CD4-positive, CD25-positive, alpha-beta regulatory T cell (primary cell): ENCODE measurements around the gene THBS1. TPM values are rescaled to one million over a fixed set of nuclear protein-coding genes. Genes with fewer than 3 reads are reported as not detected.
A peak's percentile ranks its signal among the peaks of the same experiment; 100 is the strongest.

Experiments used
- ATAC-seq, 2 donors: fragments of 150-1000 bp; cut with Tn5 transposase; one replicate each; pipeline ENCODE4 v1.10.0; 2021; ENCODE audit warnings: low read depth in 2 of 2, moderate number of reproducible peaks in 2 of 2, moderate library complexity in 1 of 2
- DNase-seq, 3 donors: peaks; one replicate each; pipeline versions ENCODE4 v3.0.0 to v3.0.0-alpha.2; 2012 to 2022; ENCODE audit warnings: mixed read lengths in 1 of 3
- H3K27ac ChIP-seq: one replicate; pipeline ENCODE4 v1.7.0; 2013; ENCODE audit warnings: mild to moderate bottlenecking, low read length; ENCODE audit not compliant: insufficient read depth, poor library complexity, severe bottlenecking
- H3K27me3 ChIP-seq: one replicate; pipeline ENCODE4 v1.7.0; 2013; ENCODE audit warnings: low read length; ENCODE audit not compliant: control insufficient read depth, insufficient read depth
- H3K36me3 ChIP-seq: one replicate; pipeline ENCODE4 v1.7.0; 2013; ENCODE audit warnings: mild to moderate bottlenecking, low read length, moderate library complexity; ENCODE audit not compliant: control insufficient read depth, insufficient read depth
- H3K4me1 ChIP-seq: 2 replicates; pipeline ENCODE4 v1.7.0; 2013; ENCODE audit warnings: mild to moderate bottlenecking, low read length; ENCODE audit not compliant: insufficient read depth, control insufficient read depth, poor library complexity, severe bottlenecking
- H3K4me3 ChIP-seq: one replicate; pipeline ENCODE4 v1.7.0; 2013; ENCODE audit warnings: low read depth, mild to moderate bottlenecking, low read length, moderate library complexity
- H3K9me3 ChIP-seq, 2 experiments: 1 replicate in 1 of 2; 2 replicates in 1 of 2; pipeline ENCODE4 v1.7.0; 2013; ENCODE audit warnings: low read length in 2 of 2, mild to moderate bottlenecking in 1 of 2, moderate library complexity in 1 of 2; ENCODE audit not compliant: control insufficient read depth in 2 of 2
- H3K27ac Mint-ChIP-seq, 3 donors: one replicate each; pipeline ENCODE4 v1.8.0; 2020 to 2022; ENCODE audit warnings: mild to moderate bottlenecking in 3 of 3, mixed read lengths in 3 of 3, moderate library complexity in 2 of 3
- H3K27me3 Mint-ChIP-seq: one replicate; pipeline ENCODE4 v1.8.0; 2022; ENCODE audit warnings: mild to moderate bottlenecking, mixed read lengths
- H3K36me3 Mint-ChIP-seq: one replicate; pipeline ENCODE4 v1.8.0; 2020; ENCODE audit warnings: mixed read lengths
- H3K4me1 Mint-ChIP-seq, 4 donors: one replicate each; pipeline ENCODE4 v1.8.0; 2020 to 2022; ENCODE audit warnings: mixed read lengths in 4 of 4, mild to moderate bottlenecking in 1 of 4
- H3K4me3 Mint-ChIP-seq, 4 donors: one replicate each; pipeline ENCODE4 v1.8.0; 2020 to 2022; ENCODE audit warnings: mild to moderate bottlenecking in 4 of 4, mixed read lengths in 4 of 4, moderate library complexity in 3 of 4
- H3K9me3 Mint-ChIP-seq, 7 donors: one replicate each; pipeline ENCODE4 v1.8.0; 2020 to 2022; ENCODE audit warnings: mixed read lengths in 7 of 7, mild to moderate bottlenecking in 3 of 7, moderate library complexity in 2 of 7
- polyA plus RNA-seq, 4 donors: library from polyadenylated mRNA; unstranded; fragments of 300-500 nt; fragmentation: Illumina TruSeq; gene quantifications; one replicate each; pipeline ENCODE4 v1.2.3, GENCODE V29; 2021
- total RNA-seq: library from RNA; stranded (reverse); gene quantifications from one replicate; pipeline ENCODE4 v1.2.3, GENCODE V29; 2022

Gene THBS1
- total and polyA plus RNA-seq, 5 donors from 2014 or later: 0.02 to 9.2 (median 0.05) TPM; not detected in 2

DNA sequence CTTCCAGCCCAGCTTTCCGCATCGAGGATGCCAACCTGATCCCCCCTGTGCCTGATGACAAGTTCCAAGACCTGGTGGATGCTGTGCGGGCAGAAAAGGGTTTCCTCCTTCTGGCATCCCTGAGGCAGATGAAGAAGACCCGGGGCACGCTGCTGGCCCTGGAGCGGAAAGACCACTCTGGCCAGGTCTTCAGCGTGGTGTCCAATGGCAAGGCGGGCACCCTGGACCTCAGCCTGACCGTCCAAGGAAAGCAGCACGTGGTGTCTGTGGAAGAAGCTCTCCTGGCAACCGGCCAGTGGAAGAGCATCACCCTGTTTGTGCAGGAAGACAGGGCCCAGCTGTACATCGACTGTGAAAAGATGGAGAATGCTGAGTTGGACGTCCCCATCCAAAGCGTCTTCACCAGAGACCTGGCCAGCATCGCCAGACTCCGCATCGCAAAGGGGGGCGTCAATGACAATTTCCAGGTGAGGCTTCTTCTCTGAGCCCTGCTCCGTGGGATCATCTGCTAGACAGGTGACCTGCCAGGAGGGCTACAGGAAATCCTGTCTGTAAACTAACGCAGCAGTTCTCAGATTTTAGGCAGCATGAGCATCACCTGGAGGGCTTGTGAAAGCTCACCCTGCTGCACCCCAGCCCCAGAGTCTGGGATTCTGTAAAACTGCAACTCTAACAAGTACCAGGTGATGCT lies 1.6 kb downstream of the THBS1 start:
- Mint-ChIP-seq H3K27ac (no peak overlapping the region), H3K4me3 (no peak overlapping the region), H3K36me3 (no peaks in the 10 kb centered on the region), H3K4me1 (peaks cover 0 to 21% (median 3%) of the 10 kb centered on the region in 4 donors), H3K27me3 (peaks cover 34% of the 10 kb centered on the region), H3K9me3 (no peaks in the 10 kb centered on the region)
- H3K4me1 ChIP-seq: peaks cover 16% of the 10 kb centered on the region
- H3K9me3 ChIP-seq: no peaks in the 10 kb centered on the region
- H3K36me3 ChIP-seq: no peaks in the 10 kb centered on the region
- DNase-seq (no peak), ATAC-seq (no peak)
- H3K4me3 ChIP-seq: no peak overlapping the region
- H3K27ac ChIP-seq: no peak overlapping the region
- H3K27me3 ChIP-seq: peaks cover 16% of the 10 kb centered on the region

DNA sequence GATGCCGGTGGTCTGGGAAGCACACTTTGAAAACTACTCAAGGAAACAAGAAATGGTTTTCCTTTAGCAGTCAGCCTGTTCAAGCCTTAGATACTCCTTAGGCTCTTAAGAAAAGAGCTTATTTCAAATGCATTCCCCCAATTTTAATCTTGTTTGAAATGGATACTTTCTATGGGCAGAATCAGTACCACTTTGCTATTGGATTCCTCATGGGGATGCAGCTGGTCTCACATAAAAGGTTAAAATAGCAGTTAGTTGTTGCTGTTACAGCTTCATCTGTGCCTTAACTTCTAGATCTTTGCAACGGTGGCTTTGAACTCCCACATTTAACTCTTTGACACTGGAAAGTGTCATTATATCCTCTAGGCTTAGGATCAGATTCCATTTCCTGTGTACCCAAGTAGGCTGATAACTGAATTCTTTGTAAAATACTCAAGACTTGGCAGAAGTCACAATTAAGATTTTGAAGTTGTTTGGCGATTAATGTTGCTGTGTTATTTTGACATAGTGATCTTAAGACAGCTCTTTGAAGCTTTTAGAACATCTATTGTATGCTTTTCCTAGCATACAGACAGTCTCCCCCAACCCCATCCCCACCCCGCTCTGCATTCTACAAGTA lies 2.2 kb downstream of the THBS1 start:
- Mint-ChIP-seq H3K9me3 (no peaks in the 10 kb centered on the region), H3K27me3 (peaks cover 32% of the 10 kb centered on the region), H3K27ac (no peak overlapping the region), H3K36me3 (no peaks in the 10 kb centered on the region), H3K4me3 (no peak overlapping the region), H3K4me1 (peaks cover 0 to 21% (median 3%) of the 10 kb centered on the region in 4 donors)
- peaks cover 16% of the 10 kb centered on the region for H3K4me1 ChIP-seq
- peaks cover 16% of the 10 kb centered on the region for H3K27me3 ChIP-seq
- H3K36me3 ChIP-seq: no peaks in the 10 kb centered on the region
- H3K27ac ChIP-seq: no peak overlapping the region
- no peak for ATAC-seq
- H3K4me3 ChIP-seq: no peak overlapping the region
- no peaks in the 10 kb centered on the region for H3K9me3 ChIP-seq
- DNase-seq: no peak

DNA sequence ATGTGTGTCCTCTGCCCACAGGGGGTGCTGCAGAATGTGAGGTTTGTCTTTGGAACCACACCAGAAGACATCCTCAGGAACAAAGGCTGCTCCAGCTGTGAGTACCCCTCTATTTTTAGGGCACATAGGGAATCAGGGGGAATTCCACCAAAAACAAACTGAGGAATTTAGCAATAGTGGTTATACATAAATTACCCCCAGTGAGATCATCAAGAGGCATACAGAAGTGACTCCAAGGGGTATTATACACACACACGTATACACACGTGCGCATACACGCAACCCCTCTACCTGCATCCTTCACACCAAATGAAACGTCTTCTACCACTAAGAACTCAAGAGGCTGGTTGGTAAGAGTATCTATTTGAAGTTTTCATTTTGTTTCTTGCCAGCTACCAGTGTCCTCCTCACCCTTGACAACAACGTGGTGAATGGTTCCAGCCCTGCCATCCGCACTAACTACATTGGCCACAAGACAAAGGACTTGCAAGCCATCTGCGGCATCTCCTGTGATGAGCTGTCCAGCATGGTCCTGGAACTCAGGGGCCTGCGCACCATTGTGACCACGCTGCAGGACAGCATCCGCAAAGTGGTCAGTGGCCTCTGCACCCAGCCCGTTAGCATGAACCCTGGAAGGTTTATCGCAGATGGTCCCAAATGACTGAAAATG lies 2.9 kb downstream of the THBS1 start:
- H3K4me3 ChIP-seq: no peak overlapping the region
- ATAC-seq (no peak), DNase-seq (peak in 1 of 3 donors; percentile 30)
- H3K27ac Mint-ChIP-seq: no peak overlapping the region
- H3K4me1 ChIP-seq: peaks cover 16% of the 10 kb centered on the region
- H3K36me3 ChIP-seq: no peaks in the 10 kb centered on the region
- H3K36me3 Mint-ChIP-seq: no peaks in the 10 kb centered on the region
- peaks cover 16% of the 10 kb centered on the region for H3K27me3 ChIP-seq
- H3K4me3 Mint-ChIP-seq: no peak overlapping the region
- H3K4me1 Mint-ChIP-seq: peaks cover 0 to 21% (median 3%) of the 10 kb centered on the region in 4 donors
- no peak overlapping the region for H3K27ac ChIP-seq
- H3K9me3 ChIP-seq: no peaks in the 10 kb centered on the region
- no peaks in the 10 kb centered on the region for H3K9me3 Mint-ChIP-seq
- H3K27me3 Mint-ChIP-seq: peaks cover 26% of the 10 kb centered on the region

DNA sequence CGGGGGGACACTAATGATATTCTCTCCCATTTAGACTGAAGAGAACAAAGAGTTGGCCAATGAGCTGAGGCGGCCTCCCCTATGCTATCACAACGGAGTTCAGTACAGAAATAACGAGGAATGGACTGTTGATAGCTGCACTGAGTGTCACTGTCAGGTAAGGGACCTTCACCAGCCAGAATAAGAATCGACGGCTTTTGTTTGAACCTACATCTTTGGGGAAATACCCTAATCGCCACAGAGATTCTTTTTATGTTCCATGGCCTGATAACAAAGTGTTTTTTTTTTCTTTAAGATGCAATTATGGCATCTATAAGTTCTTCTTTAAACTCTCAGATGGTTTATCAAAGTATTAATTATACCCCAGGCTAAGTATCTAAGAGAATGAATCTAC lies 3.4 kb downstream of the THBS1 start:
- ATAC-seq (no peak), DNase-seq (no peak)
- Mint-ChIP-seq H3K4me3 (no peak overlapping the region), H3K4me1 (peaks cover 0 to 17% (median 3%) of the 10 kb centered on the region in 4 donors), H3K27me3 (peaks cover 20% of the 10 kb centered on the region), H3K36me3 (no peaks in the 10 kb centered on the region), H3K27ac (no peak overlapping the region), H3K9me3 (no peaks in the 10 kb centered on the region)
- Histone ChIP-seq H3K27me3 (peaks cover 15% of the 10 kb centered on the region), H3K4me1 (peaks cover 16% of the 10 kb centered on the region), H3K4me3 (no peak overlapping the region), H3K9me3 (no peaks in the 10 kb centered on the region), H3K27ac (no peak overlapping the region), H3K36me3 (no peaks in the 10 kb centered on the region)

DNA sequence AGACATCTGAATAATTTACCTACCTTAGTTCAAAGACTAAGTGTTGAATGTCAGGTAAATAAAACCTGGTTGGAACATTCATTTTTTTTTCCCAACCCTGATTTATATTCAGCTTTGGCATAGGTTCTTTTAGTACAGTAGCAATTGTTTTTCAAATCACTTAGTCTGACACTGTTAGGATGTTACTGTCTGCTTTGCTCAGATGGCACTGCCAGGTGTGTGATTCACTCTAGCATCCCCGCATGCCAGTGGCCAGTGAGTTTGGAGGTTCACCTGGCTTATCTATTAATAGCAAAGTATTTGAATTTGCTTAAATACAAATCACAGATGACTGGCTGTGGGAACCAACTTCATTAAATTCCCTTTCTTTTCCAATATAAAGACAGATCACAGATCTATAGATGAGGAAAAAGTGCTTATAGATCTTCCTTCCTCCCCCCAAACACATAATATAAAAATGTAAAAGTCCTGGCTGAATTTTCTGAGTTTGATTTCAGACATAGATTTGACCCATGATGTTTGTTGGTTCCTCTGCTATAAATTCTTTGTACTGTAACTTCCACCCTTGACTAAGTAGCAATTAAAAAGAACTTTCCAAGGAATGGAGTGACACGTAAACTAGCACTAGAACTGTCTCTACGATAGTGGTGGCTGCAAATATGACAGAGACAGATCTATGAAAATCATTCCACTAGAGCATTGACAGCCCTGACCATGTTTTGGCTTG lies 3.9 kb downstream of the THBS1 start:
- Mint-ChIP-seq H3K4me1 (peaks cover 0 to 12% (median 3%) of the 10 kb centered on the region in 4 donors), H3K27ac (no peak overlapping the region), H3K27me3 (peaks cover 18% of the 10 kb centered on the region), H3K9me3 (no peaks in the 10 kb centered on the region), H3K36me3 (no peaks in the 10 kb centered on the region), H3K4me3 (no peak overlapping the region)
- H3K4me1 ChIP-seq: peaks cover 16% of the 10 kb centered on the region
- no peak for ATAC-seq
- no peak for DNase-seq
- H3K36me3 ChIP-seq: no peaks in the 10 kb centered on the region
- H3K27me3 ChIP-seq: peaks cover 9% of the 10 kb centered on the region
- H3K4me3 ChIP-seq: no peak overlapping the region
- no peaks in the 10 kb centered on the region for H3K9me3 ChIP-seq
- H3K27ac ChIP-seq: no peak overlapping the region

DNA sequence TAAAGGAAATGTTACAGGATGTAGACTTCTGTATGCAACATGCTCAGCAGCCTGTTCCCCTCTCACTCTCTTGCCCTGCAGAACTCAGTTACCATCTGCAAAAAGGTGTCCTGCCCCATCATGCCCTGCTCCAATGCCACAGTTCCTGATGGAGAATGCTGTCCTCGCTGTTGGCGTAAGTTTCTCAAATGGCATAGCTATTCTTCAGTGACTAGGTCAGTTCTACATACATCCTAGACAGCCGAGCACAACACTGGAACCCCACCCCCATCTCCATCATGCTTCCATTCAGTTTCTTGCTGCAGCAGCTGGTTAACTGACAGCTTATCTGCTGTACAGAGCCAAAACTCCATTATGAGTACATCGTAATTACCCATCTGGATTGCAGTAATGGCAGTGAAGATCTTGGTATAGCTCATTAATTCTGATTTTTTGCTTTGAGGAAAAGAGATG lies 4.5 kb downstream of the THBS1 start:
- Mint-ChIP-seq H3K4me1 (peaks cover 0 to 9% (median 3%) of the 10 kb centered on the region in 4 donors), H3K4me3 (no peak overlapping the region), H3K27me3 (peaks cover 15% of the 10 kb centered on the region), H3K9me3 (no peaks in the 10 kb centered on the region), H3K36me3 (no peaks in the 10 kb centered on the region), H3K27ac (no peak overlapping the region)
- Histone ChIP-seq H3K4me1 (peaks cover 10% of the 10 kb centered on the region), H3K27ac (no peak overlapping the region), H3K27me3 (peaks cover 9% of the 10 kb centered on the region), H3K9me3 (no peaks in the 10 kb centered on the region), H3K36me3 (no peaks in the 10 kb centered on the region), H3K4me3 (no peak overlapping the region)
- ATAC-seq (no peak), DNase-seq (no peak)

DNA sequence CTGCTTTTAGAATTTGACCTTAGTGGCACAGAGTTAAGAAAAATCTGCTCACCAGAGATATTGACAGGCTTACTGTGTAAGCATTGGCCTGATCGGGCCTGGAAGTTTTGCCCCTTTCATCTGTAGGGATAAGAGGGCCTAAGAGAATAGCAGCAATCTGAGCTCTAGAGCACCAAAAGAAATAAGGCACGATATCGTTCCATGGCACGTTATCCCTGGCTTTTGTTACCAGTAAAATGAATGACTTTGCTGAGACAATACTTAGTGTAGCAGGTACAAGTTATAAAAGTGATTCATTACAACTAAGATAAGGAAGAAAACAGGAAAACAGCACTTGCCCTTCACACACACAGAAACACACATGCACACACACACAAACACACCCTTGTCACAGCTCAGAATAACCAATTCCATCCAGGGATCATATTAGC lies 5.0 kb downstream of the THBS1 start:
- Histone ChIP-seq H3K27me3 (peaks cover 9% of the 10 kb centered on the region), H3K27ac (no peak overlapping the region), H3K4me1 (peaks cover 5% of the 10 kb centered on the region), H3K9me3 (no peaks in the 10 kb centered on the region), H3K36me3 (no peaks in the 10 kb centered on the region), H3K4me3 (no peak overlapping the region)
- ATAC-seq: no peak
- no peak for DNase-seq
- Mint-ChIP-seq H3K36me3 (no peaks in the 10 kb centered on the region), H3K4me1 (peaks cover 0 to 9% (median 3%) of the 10 kb centered on the region in 4 donors), H3K4me3 (no peak overlapping the region), H3K9me3 (no peaks in the 10 kb centered on the region), H3K27ac (no peak overlapping the region), H3K27me3 (peaks cover 15% of the 10 kb centered on the region)
